ENCODE measurements around the gene DNAAF6. TPM values are rescaled to one million over a fixed set of nuclear protein-coding genes. Genes with fewer than 3 reads are reported as not detected.
"Not testable (repeated sequence)": the region's sequence is repeated elsewhere in the genome, so short reads cannot be mapped to it uniquely, and the experiment has no call there.

DNAAF6 gene
- not detected for total RNA-seq
- not detected for polyA plus RNA-seq

DNA sequence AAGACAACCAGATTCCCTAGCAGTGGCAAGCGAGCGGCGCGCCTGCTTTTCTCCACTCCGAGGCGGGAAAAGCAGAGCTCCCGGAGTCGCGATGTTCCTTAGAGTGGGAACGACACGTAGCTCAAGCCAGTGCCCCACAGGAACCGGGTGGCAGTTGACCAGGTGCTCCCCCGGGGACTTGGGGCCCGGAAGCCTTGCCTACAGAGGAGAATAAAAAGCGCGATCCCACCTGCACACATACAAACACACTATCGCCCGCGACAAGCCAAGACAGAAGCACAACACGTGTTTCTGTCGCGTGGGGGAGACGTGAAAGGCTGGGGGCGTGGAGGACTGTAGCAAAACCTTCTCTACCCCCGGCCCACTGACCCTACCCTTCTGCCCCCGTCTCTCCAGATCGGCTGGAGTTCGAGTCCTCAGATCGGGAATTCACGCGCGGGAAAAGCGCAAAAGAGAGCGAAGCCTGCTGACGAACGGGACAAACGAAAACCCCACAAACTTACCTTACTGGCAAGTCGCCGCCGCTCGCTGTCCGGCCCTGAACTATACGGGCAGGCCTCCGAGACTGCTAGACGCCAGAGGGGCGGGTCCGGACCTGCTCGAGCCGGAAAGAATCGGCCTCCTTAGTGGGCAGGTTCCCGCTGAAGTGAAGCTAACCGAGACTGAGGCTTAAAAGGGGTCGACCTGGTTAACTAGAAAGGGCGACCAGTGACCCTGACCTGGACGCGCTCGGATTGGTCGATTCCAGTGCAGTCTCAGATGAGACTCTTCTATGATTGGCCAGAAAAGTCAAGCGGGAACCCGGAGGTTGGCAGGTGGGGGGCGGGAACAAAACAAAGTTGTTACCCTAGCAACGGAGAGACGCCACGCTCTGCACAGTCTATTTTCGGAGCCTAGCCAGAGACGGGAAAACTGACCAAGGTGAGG is at the start of gene DNAAF6, which contains the start of gene NUP62CL:
DNAAF6 (plus strand) TSS at position 842 of the 927 bp plus-strand sequence. CDS start 6,265 bp downstream, outside the sequence.
NUP62CL (minus strand) TSS at position 664 of the 927 bp plus-strand sequence. CDS start 31,287 bp downstream, outside the sequence.
- Histone ChIP-seq H3K36me3 (no peaks in the 10 kb centered on the region), H3K4me3 (peak within 1 kb of the TSS; percentile 12 to 51 (median 32)), H3K27me3 (peaks cover 0 to 5% (median 4%) of the 10 kb centered on the region in 4 donors), H3K9me3 (no peaks in the 10 kb centered on the region), H3K4me1 (no peaks in the 10 kb centered on the region), H3K27ac (peak within 1 kb of the TSS in 3 of 4 donors; percentile 4 to 44 (median 16))
- peak; percentile 76 to 87 (median 80) for DNase-seq
- intact Hi-C loops (cut with DNase I) = no loop called here
- TF ChIP-seq, protein P1, sequence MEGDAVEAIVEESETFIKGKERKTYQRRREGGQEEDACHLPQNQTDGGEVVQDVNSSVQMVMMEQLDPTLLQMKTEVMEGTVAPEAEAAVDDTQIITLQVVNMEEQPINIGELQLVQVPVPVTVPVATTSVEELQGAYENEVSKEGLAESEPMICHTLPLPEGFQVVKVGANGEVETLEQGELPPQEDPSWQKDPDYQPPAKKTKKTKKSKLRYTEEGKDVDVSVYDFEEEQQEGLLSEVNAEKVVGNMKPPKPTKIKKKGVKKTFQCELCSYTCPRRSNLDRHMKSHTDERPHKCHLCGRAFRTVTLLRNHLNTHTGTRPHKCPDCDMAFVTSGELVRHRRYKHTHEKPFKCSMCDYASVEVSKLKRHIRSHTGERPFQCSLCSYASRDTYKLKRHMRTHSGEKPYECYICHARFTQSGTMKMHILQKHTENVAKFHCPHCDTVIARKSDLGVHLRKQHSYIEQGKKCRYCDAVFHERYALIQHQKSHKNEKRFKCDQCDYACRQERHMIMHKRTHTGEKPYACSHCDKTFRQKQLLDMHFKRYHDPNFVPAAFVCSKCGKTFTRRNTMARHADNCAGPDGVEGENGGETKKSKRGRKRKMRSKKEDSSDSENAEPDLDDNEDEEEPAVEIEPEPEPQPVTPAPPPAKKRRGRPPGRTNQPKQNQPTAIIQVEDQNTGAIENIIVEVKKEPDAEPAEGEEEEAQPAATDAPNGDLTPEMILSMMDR (IDR thresholded peaks at IDR 0.05) = no peak
- 0 to 32% methylated on average over 66 of the region's 66 CpGs for WGBS, 2 donors
- ATAC-seq = peak; percentile 89 to 95 (median 94)
- peak; percentile 69 for FAIRE-seq

DNA sequence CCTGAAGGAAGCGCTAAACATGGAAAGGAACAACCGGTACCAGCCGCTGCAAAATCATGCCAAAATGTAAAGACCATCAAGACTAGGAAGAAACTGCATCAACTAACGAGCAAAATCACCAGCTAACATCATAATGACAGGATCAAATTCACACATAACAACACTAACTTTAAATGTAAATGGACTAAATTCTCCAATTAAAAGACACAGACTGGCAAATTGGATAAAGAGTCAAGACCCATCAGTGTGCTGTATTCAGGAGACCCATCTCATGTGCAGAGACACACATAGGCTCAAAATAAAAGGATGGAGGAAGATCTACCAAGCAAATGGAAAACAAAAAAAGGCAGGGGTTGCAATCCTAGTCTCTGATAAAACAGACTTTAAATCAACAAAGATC is 48.8 kb upstream of the DNAAF6 start:
- intact Hi-C loops (cut with DNase I); H3K27ac ChIP-seq; H3K9me3 ChIP-seq; H3K4me1 ChIP-seq; ATAC-seq; H3K36me3 ChIP-seq; FAIRE-seq; H3K27me3 ChIP-seq; H3K4me3 ChIP-seq; DNase-seq: not testable (repeated sequence)
- WGBS, 2 donors = 83 to 96% methylated on average over 4 of the region's 4 CpGs

DNA sequence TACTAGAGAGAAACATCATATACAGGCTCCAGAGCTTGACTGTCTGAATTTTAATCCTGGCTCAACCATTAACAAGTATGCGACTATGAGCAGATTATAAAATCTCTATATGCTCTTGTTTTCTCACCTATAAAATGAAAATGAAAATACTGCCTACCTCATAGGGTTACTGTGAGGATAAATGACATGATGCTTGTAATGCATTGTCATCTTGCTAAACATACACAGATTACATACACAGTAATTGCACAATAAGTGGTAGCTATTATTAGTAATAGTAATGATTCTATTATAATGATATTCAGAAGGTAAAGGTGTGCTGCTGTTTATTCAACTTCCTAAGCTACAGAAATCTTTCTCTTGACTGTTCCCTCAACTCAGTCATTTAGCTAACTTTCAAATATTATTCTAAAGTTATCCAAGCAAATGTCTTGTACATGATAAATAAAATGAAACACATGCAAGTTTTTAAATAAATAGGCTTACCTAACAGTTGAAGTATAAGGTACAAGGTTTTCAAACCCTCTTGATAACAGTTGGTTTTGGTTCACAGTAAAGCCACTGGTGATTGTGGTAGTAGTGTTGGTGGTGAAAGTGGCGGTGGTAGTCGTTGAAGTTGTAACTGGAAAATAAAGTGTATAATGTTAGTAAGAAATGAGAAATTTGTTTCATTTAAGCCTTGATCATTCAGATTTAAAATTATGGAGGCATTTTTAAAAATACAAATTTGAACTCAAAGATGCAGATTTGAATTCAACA is 39.1 kb upstream of the DNAAF6 start:
- TF ChIP-seq, protein P1 (IDR thresholded peaks at IDR 0.05) = no peak
- H3K27me3 ChIP-seq = no peaks in the 10 kb centered on the region
- H3K4me3 ChIP-seq = no peak overlapping the region
- FAIRE-seq (peak; percentile 51), ATAC-seq (no peak), DNase-seq (no peak)
- 82 to 88% methylated on average over 3 of the region's 3 CpGs for WGBS, 2 donors
- no peaks in the 10 kb centered on the region for H3K4me1 ChIP-seq
- no peaks in the 10 kb centered on the region for H3K9me3 ChIP-seq
- H3K36me3 ChIP-seq = no peaks in the 10 kb centered on the region
- H3K27ac ChIP-seq = no peak overlapping the region
- intact Hi-C loops (cut with DNase I) = no loop called here

DNA sequence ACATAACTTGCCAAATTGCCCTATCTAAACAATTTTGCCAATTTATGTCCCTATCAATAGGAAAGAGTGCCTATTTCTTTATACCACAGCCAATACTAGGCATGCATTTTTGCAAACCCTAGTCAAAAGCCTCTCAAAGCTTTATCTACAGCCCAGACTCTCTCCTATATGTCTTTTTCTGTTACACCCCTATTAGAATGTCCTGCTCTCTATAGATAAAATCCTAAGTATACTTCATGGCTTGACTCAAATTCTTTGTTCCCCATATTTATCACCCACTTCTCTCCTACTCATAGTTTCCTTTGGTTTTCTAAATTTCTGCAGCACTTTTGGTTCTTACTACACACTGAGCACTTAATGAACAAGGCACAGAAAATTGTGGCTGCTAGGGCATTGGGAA is 38.2 kb upstream of the DNAAF6 start:
- H3K9me3 ChIP-seq = no peaks in the 10 kb centered on the region
- no peak overlapping the region for H3K4me3 ChIP-seq
- intact Hi-C loops (cut with DNase I) = no loop called here
- FAIRE-seq (no peak), DNase-seq (no peak), ATAC-seq (no peak)
- H3K36me3 ChIP-seq = no peaks in the 10 kb centered on the region
- no peaks in the 10 kb centered on the region for H3K27me3 ChIP-seq
- no peaks in the 10 kb centered on the region for H3K4me1 ChIP-seq
- H3K27ac ChIP-seq = no peak overlapping the region
- TF ChIP-seq, protein P1 (IDR thresholded peaks at IDR 0.05) = no peak

DNA sequence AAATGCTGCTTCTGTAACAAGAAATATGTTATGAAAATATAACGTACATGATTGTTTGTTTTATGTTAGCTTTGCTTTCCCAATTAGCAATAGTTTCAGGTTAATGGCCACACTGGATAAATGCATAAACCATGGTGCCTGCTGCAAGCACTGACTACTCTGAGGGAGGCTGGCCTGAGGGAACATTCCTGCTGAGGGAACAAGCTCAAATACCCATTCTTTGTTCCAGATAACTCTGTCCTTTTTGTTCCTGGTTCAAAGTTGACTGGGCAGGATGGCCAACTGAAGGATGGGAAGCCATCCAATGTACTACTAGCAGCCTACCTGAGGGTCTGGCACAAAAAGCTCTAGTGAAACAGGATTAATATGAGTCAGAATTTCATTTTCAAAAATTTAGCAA is 37.7 kb upstream of the DNAAF6 start:
- H3K27me3 ChIP-seq = no peaks in the 10 kb centered on the region
- no peak overlapping the region for H3K27ac ChIP-seq
- H3K9me3 ChIP-seq = no peaks in the 10 kb centered on the region
- no peaks in the 10 kb centered on the region for H3K4me1 ChIP-seq
- intact Hi-C loops (cut with DNase I) = no loop called here
- TF ChIP-seq, protein P1 (IDR thresholded peaks at IDR 0.05) = no peak
- FAIRE-seq (no peak), ATAC-seq (no peak), DNase-seq (no peak)
- no peak overlapping the region for H3K4me3 ChIP-seq
- 49 to 85% methylated on average over 1 of the region's 1 CpG for WGBS, 2 donors
- no peaks in the 10 kb centered on the region for H3K36me3 ChIP-seq
